GM18511 (cell line): ENCODE results near the gene ZNF677.
"Not testable (repeated sequence)": the region's sequence is repeated elsewhere in the genome, so short reads cannot be mapped to it uniquely, and the experiment has no call there.

ENCODE experiments used
- ATAC-seq: cut with Tn5 transposase; IDR thresholded peaks from one replicate; pipeline ENCODE4 v1.9.1; 2021; ENCODE audit warnings: mild to moderate bottlenecking, moderate library complexity; ENCODE audit not compliant: unreplicated experiment

ZNF677 gene

DNA sequence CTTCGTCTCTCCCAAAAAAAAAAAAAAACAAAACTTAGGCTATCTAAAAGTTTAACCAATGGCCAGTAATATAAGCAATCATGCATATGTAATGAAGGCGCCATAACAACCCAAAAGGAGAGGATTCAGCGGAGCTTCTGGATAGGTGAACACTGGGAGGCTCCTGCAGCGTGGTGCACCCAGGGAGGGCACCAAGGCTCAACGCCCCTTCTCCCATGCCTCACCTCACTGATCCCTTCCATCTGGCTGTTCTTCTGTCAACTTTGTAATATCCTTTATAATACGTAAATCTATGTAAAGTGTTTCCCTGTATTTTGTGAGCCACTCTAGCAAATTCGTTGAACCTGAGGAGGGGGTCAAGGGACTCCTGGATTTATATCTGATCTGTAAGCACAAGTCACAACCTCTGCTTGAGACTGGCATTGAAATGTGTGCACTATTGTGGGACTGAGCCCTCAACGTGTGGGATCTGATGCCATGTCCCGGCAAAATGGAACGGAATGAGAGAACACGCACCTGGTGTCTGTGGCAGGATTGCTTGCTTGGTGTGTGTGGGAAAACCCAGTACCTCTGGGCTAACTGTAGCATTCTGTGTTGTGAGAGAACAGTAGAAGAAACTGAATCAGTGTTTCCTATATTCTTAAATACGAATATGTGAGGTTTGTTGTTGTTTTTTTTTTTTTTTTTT is 61.0 kb downstream of the ZNF677 start:
- ATAC-seq, result no peak

DNA sequence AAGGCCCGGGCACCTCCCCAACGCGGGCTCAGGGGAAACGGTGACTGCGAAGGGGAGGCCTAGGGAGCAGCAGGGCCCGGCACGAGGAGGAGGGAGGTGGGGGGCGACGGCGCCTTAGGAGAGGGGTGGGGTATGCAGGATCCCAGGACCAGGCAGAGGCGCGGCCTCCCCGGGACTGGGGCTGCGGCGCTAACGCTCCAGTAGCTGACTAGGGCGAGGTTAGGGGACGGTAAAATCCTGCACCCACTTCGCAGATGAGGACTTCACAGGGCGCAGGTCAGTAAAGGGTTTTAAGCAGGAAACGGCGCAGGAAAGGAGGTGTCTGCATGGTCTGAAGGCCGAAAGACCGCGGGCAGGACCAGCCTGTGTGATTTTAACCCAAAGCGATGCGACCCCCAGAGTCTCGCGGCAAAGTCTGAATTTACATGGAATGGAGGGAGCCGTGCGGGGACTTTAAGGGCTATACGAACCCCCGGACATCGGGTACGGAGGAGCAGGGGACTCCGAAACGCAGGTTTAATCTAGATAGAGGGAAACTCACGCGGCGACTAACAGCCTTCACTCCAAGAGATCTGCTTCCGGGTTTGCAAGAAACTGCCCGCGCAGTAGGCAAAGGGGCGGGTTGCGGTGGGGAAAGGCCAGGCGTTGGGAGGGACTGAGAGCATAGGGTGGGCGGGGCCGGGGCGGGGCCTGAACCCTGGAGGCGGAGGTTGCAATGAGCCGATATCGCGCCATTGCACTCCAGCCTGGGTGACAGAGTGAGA is 61.7 kb downstream of the ZNF677 start, which contains the start of gene ZNF665:
Gene ZNF665 (minus strand): TSS at position 588 of the 764 bp plus-strand sequence. CDS start 10,460 bp downstream, outside the sequence.
- ATAC-seq, result no peak

DNA sequence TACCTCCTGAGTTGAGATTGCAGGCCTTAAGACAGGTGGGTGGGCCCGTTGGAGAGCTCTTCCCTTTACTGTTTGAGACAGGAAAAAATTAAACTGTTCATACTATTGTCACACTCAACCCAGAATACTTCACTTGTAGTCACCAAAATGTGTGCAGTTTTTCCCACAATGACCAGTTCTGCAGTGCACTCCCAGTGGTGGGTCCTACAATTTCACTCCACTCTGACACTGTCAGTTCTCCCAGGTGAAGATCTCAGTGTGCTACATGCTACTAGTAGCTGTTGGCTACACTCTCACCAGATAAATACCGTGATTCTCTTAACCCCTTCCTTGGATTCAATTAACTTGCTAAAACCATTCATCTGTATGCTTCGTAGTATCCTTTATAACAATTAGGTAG is 64.4 kb downstream of the ZNF677 start:
- ATAC-seq, result no peak

DNA sequence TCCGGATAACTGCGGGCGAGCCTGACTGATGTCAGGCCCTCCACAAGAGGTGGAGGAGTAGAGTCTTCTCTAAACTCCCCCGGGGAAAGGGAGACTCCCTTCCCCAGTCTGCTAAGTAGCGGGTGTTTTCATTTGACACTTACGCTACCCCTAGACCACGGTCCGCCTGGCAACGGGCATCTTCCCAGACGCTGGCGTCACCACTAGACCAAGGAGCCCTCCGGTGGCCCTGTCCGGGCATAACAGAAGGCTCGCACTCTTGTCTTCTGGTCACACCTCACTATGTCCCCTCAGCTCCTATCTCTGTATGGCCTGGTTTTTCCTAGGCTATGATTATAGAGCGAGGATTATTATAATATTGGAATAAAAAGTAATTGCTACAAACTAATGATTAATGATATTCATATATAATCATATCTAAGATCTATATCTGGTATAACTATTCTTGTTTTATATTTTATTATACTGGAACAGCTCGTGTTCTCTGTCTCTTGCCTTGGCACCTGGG is 64.9 kb downstream of the ZNF677 start:
- ATAC-seq, result not testable (repeated sequence)
